GM12878 (cell line): Measurements from ENCODE around the gene LRRC51.

Experiments
- BMI1 ChIP-seq: fragments of 450-650 bp; IDR thresholded peaks from 2 replicates; pipeline ENCODE4 v1.6.1; 2016; ENCODE audit warnings: mild to moderate bottlenecking, moderate library complexity, borderline replicate concordance
- JUND ChIP-seq: IDR thresholded peaks from 2 replicates; pipeline ENCODE4 v1.6.1; 2012; ENCODE audit warnings: low read depth, mild to moderate bottlenecking, low read length, improper control_type of control experiment, moderate library complexity
- POLR2A ChIP-seq: IDR thresholded peaks from 2 replicates; pipeline ENCODE4 v1.6.1; 2011; ENCODE audit warnings: low read depth, mild to moderate bottlenecking, low read length
- RAD21 ChIP-seq: IDR thresholded peaks from 2 replicates; pipeline ENCODE4 v1.6.1; 2011; ENCODE audit warnings: mild to moderate bottlenecking, low read depth, low read length, moderate library complexity; ENCODE audit not compliant: insufficient read depth
- SMAD5 ChIP-seq: IDR thresholded peaks from 2 replicates; pipeline ENCODE4 v1.6.1; 2016; ENCODE audit warnings: antibody characterized with exemption, low read depth
- TAF1 ChIP-seq: IDR thresholded peaks from 2 replicates; pipeline ENCODE4 v1.6.1; 2011; ENCODE audit warnings: mild to moderate bottlenecking, low read depth, low read length, borderline replicate concordance
- TF ChIP-seq, protein P1 (sequence below), 3 experiments: IDR thresholded peaks in 2 of 3; conservative IDR thresholded peaks in 1 of 3; 2 replicates each; pipeline ENCODE4 v1.5.1; 2011; ENCODE audit warnings: low read depth in 3 of 3, low read length in 3 of 3, mild to moderate bottlenecking in 3 of 3, control low read depth in 2 of 3, moderate library complexity in 2 of 3, inconsistent platforms in 1 of 3, mixed read lengths in 1 of 3; ENCODE audit not compliant: control insufficient read depth in 2 of 3, insufficient read depth in 1 of 3; ENCODE audit errors: extremely low read depth in 1 of 3

DNA sequence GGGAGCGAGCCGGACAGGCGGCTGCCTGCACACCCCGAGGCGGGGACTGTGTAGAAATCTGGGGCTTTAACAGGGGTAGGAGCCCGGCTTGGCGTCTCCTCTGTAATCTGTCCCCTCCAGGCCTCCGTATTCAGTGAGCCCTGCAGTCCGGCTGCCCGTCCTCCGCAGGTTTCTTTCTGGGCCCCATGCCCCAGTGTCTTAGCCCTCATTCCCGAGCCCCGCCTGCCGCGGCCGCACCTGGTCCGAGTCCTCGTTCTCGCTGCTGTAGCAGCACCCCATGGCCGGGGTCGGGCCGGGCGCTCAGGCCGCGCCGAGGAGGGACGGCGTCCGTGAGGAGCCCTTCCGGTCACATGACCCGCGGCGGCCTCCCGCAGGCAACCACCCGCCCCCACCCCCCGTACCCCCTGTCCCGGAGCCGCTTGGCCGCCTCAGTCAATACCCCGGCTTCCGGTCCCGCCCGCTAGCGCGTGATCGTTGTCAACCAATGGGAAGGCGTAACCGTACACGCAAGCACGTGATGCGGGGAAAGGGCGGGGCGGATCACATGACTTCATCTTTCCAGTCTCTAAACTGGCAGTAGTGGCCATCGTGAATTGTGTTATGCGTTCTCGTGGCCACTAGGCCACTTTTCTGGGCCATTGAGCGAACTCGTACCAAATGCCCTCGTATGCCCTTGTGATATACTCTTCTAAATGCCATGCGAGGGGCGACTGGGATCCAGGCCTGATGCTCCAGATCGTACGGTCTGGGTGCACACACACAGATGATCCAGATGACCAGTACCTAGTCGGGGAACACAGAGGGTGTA lies 22.5 kb downstream of the LRRC51 start, which contains the start of gene LAMTOR1:
- TF ChIP-seq TAF1 (peak; percentile 66; the same call in 1 of the 2 replicates), JUND (no peak), POLR2A (peak; percentile 94), RAD21 (no peak), BMI1 (no peak), SMAD5 (no peak)
- TF ChIP-seq, protein P1, sequence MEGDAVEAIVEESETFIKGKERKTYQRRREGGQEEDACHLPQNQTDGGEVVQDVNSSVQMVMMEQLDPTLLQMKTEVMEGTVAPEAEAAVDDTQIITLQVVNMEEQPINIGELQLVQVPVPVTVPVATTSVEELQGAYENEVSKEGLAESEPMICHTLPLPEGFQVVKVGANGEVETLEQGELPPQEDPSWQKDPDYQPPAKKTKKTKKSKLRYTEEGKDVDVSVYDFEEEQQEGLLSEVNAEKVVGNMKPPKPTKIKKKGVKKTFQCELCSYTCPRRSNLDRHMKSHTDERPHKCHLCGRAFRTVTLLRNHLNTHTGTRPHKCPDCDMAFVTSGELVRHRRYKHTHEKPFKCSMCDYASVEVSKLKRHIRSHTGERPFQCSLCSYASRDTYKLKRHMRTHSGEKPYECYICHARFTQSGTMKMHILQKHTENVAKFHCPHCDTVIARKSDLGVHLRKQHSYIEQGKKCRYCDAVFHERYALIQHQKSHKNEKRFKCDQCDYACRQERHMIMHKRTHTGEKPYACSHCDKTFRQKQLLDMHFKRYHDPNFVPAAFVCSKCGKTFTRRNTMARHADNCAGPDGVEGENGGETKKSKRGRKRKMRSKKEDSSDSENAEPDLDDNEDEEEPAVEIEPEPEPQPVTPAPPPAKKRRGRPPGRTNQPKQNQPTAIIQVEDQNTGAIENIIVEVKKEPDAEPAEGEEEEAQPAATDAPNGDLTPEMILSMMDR (IDR thresholded peaks at IDR 0.05 in 2 of 3, conservative IDR thresholded peaks at IDR 0.05 in 1 of 3; ENCODE audit: control insufficient read depth in 2 of 3, extremely low read depth in 1 of 3, insufficient read depth in 1 of 3, low read depth in 3 of 3, low read length in 3 of 3), result peak; percentile 20 to 48 (median 40); a peak in 5 of 6 replicates
